Occipital lobe (tissue), 2 donors: ENCODE measurements around the gene CDHR4. TPM values are rescaled to one million over a fixed set of nuclear protein-coding genes. Genes with fewer than 3 reads are reported as not detected.

Experiments
- small RNA-seq: library from RNA; depleted of rRNA; stranded (forward); fragments of <200 nt; gene quantifications from one replicate; pipeline ENCODE3, GENCODE V24; 2014
- total RNA-seq: library from RNA; depleted of rRNA; stranded (reverse); fragments of >200 nt; gene quantifications from one replicate; pipeline ENCODE4 v1.2.3, GENCODE V29; 2014

The CDHR4 gene
- total RNA-seq, 1 donor from 2014 or later: not detected

Small RNA genes lying within 50 kb of the gene (small RNA-seq; reads per million reads assigned to genes)
- gene COX6CP14: not detected

Other genes with a start within 250 kb of the CDHR4 start
- gene BSN, start 245.4 kb downstream of the CDHR4 start, total RNA-seq: 7.3 TPM
- 65.4 TPM for gene APEH, start 125.5 kb downstream of the CDHR4 start, total RNA-seq
- gene MST1, start 110.4 kb downstream of the CDHR4 start, total RNA-seq: 7.5 TPM
- gene RNF123, start 110.3 kb downstream of the CDHR4 start, total RNA-seq: 23.2 TPM
- 0.78 TPM for gene AMIGO3, start 80.2 kb downstream of the CDHR4 start, total RNA-seq
- gene GMPPB, start 75.9 kb downstream of the CDHR4 start, total RNA-seq: 10.6 TPM
- gene IP6K1, start 13.3 kb downstream of the CDHR4 start, total RNA-seq: 70.3 TPM
- 12.3 TPM for gene INKA1, start 3.4 kb upstream of the CDHR4 start, total RNA-seq
- 3.4 TPM for gene UBA7, start 14.1 kb upstream of the CDHR4 start, total RNA-seq
- 2.2 TPM for gene TRAIP, start 56.7 kb upstream of the CDHR4 start, total RNA-seq
- 188 TPM for gene CAMKV, start 70.0 kb upstream of the CDHR4 start, total RNA-seq
- gene MST1R, start 104.0 kb upstream of the CDHR4 start, total RNA-seq: 0.31 TPM
- 16.8 TPM for gene MON1A, start 129.9 kb upstream of the CDHR4 start, total RNA-seq
- 83.3 TPM for gene RBM6, start 140.3 kb upstream of the CDHR4 start, total RNA-seq